ENCODE measurements around the gene TLCD5.

Gene TLCD5

DNA sequence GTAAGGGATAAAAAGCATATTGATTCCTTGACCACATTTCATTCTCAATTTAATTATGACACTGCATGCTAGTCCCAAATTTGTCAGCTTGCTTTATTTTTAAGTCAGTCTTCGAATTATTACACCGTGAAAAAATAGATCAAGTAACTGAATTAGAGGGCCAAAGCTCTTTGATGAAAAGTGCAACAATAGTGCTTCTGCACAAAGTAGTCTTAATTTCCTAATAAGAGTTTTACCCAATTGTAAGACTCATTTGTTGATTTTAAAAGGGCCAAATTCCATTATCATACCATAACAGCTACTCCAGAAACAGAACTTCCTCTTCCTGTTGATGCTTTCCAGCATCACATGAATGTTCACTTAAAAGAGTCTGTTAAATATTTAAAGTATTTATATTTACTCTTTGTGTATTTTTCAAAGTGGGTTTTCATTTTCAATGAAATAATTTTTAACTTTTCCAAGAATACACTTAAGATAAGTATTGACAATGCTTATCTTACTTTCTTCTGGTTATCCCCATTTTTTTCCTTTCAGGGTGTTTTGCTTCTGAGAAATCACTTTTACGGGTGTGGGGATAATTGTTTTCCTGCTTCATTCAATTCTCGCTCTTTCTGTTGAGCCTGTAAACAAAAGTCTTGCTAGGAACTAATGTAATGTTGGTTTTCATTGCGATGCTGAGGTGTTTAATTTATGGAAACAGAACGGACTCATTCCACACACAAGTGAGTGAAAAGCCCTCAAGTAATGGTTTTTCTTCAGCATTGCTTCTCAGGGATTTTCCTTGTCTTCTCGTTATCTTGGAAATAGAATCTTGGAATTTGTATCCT, 13.2 kb downstream of the TLCD5 start:
- DNase-seq: no peak

DNA sequence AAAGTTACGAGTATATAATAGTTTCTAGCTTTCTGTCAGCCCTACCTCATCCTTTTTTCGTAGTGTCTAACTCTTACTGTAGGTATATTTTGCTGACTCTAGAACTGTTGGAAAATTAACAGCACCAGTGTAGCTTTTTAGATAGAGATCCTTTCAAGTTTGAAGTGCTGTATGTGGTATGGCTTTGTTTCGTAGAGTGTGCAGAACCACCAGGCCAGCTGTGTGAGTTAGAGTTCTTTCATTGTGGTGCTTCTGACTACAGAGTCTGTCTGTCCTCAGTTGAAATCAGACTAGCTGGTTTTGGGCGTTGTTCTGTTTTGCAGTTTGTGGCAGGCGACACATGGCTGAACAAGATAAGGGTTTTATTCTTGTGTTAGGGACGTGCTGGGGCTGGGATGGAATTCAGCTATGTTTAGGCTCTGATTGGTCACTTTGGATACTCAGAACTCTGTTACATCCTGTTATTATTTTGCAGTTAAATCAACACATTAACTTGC, 14.3 kb downstream of the TLCD5 start:
- no peak for DNase-seq

DNA sequence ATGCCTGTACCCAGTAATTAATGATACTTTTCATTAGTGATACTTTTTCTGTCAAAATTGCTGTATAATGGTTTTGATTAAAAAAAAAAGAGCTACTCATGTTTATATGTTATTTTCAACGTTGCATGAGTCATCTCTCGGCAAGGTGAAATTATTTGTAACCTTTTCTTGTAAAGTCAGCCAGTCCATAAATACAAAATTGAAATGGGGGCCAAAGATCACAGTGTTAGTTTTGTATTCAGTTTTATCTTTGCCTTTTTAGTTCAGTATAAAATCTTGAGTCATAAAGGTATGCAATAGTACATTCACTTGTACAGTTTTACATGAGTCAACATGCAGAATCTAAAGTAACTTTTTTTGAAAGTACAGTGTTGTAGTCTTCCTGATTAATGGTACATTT, 15.4 kb downstream of the TLCD5 start:
- DNase-seq: no peak

- no peak for DNase-seq
Measured at GRCh38 chr11:120342226-120342625, 17.1 kb downstream of the TLCD5 start.

DNA sequence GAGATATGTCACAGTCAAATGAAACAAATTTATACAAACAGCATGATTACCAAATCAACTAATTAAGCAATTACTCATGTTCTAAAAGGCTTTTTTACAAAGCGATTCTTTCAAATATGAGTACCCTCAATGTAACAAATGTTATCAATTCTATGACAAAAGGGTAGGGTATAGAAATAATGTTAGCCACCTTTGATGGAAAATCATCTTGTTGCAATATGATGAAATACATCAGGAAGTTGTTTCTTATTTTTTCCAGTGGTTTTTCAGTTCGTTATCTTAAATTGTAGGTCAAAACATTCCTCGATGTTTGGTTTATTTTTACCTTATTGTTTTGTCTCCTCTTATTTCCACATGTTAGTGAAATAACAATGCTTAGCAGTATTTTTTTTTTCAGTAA, 17.6 kb downstream of the TLCD5 start:
- DNase-seq: no peak

DNA sequence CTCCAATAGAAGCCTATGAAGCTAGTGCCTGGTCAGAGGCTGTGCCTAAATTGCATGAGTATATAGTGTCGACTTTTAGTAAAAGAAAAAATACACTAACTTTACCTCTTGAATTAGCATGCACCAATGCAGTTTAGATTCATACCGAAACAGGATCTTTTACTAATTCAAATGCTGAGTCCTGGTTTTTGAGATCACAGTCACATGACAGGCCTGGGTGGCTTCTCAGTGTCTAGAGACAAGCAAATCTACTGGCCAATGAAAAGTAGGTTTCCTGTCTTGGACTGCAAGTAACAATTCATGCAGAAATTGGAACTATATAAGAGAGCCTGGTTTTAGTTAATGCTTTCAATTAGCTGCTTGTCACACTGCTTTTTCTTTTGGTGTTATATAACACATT, 18.3 kb downstream of the TLCD5 start:
- DNase-seq: peak; percentile 34 to 45 (median 40)

DNA sequence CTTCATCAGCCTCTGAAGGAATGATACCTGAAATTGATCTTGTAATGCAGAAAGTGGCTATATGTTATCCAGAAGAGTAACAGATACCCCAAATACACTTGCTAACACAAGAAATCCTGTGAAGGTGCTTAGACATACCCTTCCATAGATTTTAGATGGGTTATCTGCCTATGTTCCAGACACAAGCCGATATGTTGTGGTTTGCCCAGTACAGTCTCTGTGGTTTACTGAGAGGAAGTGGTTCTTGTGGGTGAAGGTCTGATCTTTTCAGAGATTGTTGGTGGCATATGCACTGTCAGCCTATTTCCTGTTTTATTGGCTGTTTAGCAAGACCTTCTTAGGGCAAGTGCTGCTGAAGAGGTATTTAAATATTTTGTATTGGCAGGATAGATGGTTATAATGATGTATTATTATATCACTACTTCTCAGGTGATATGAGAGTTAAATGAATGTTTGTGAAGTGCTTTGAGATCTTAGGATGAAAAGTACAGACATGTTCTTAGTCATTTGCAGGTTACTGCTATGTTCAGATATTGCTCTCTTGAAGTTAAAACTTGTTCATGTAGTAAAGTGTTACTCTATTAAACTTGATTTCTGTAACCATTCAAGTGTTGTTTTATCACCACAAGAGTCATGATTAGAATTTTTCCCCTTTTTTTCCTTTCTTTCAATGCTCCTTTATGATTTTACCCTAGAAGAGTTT, 19.4 kb downstream of the TLCD5 start:
- DNase-seq: peak; percentile 56 to 73 (median 71)

GRCh38 chr11:120346233-120346632, 21.1 kb downstream of the TLCD5 start:
- DNase-seq: no peak

DNA sequence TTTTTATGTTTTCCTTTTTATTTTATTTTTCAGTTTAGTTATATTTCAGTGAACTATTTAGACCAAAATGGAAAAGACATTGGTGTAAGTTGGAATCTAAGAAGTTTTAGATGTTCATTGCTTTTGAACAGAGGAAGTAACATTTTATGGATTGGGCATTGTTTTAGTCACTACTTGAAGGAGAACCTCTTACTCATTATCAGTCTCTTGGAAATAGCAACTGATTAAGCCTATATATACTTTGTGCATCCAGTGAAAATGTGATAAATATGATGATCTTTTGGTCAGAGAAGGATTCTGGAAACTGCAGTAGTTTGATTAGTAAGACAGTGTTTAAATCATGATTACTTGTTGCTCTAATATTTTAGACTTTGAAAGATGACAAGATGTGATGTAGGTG, 25.5 kb downstream of the TLCD5 start:
- DNase-seq: no peak

DNA sequence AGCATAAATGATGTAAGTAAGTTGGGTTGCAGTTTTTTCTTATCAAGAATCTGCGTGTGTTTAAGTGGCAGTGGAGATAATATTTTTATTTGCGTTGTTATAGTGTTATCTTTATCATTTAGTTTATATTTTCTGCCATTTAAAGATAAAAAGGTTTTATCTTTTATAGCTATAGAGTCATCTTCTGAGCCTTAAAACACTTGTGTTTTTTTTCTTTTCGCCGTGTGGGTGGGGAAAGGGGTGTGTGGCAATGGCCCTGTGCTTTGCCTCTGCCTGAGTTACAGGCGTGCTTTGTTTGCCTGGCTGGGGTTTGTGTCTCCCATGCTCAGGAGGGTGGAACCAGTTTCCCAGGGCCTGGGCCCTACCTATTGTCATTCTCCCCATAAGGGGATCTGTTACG, 27.3 kb downstream of the TLCD5 start:
- no peak for DNase-seq

GRCh38 chr11:120354068-120354467, 29.0 kb downstream of the TLCD5 start:
- DNase-seq: no peak

DNA sequence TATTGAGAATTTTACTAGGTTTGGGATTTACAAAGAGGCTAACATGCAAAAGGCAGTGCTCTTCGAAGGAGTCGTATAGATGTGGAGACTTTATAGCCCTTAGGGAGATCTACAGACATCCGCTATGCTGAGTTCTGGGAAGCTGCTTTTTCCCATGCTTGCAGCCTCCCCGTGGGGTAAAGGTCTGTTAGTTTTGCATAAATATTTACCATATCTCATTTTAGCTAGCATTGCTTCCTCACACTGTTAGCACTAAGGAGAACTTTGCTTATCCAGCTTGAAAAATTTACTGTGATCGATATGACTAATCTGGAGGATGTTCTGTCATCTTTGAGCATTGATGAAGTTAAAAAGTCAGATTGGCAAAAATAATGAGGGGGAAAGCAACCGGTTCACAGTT, 29.7 kb downstream of the TLCD5 start:
- DNase-seq: no peak

DNA sequence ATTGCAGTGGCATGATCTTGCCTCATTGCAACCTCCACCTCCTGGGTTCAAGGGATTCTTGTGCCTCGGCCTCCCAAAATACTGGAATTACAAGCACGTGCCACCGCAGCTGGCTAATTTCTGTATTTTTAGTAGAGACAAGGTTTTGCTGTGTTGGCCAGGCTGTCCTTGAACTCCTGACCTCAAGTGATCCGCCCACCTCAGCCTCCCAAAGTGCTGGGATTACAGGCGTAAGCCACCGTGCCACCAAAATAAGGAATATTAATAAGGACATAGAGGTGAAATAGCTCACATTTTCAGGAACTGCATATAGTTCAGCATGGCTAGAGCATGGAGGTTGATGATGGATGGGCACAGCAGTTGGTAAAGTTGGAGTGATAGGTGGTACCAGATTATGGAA, 32.5 kb downstream of the TLCD5 start:
- no peak for DNase-seq

- no peak for DNase-seq
Measured at GRCh38 chr11:120358729-120359128, 33.6 kb downstream of the TLCD5 start.

DNA sequence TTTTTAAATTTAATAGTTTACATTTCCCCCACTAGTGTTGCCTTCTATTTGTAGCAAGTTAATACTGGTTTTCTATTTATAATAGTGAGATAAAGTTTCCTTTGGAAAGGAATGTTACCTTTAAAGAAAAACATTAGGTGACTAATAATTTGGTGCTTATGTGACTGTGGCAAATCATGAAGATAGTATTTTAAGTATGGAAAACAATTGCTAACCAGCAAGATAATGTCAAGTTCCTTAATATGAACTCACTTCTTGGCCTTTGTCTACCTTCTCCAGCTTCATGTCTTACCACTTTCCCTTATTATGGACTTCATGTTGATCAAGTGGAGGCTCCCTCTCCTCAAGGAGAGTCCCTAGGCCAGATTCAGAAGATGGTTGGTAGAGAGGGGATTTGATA, 38.3 kb downstream of the TLCD5 start:
- DNase-seq: no peak

DNA sequence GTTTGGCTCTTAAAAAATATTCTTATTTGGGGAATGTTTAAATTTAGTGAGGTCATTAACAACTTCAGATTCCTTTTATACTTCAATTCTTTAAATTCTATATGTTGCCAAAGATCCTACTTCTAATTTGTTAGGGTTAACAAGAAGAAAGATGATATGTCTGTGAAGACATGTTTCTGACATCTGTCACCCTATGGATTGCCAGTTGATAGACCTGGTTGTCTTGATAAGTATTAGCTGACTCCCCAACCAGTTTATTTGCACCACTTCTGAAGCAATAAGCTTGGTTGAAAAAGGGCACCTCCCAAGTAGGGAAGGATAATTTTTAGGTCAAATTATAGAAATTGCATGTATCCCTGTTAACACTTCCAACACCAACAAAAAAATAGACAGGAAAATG, 40.4 kb downstream of the TLCD5 start:
- DNase-seq: no peak

GRCh38 chr11:120372296-120372695, 47.2 kb downstream of the TLCD5 start:
- no peak for DNase-seq

- DNase-seq: no peak
Measured at GRCh38 chr11:120375076-120375475, 50.0 kb downstream of the TLCD5 start.

DNA sequence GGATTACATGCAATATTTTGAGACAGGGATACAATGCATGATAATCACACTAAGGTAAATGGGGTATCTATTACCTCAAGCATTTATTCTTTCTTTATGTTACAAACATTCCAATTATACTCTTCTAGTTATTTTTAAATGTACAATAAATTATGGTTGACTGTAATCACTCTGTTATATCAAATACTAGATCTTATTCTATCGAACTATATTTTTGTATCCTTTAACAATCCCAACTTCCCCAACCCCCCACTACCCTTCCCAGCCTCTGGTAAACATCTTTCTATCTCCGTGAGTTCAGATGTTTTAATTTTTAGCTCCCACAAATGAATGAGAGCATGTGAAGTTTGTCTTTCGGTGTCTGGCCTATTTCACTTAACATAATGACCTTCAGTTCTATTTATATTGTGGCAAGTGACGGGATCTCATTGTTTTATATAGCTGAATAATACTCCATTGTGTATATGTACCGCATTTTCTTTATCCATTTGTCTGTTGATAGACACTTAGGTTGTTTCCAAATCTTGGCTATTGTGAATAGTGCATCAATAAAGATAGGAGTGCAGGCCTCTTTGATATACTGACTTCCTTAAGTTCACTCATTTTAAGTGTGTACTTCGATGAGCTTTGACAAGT, 51.6 kb downstream of the TLCD5 start:
- no peak for DNase-seq

DNA sequence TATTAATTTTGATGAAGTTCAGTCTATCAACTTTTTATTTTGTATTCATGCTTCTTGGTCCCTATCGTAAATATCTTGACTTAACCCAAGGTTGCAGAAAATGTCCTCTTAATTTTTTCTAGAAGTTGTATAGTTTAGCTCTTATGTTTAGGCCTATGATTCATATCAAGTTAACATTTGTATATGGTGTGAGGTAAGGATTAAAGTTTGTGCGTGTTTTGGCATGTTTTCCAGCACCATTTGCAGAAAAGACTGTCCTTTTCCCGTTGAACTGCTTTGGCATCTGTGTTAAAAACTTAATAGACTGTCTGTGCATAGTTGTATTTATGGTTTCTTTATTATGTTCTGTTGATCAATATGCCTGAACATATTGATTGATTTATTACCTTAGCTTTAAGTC, 53.4 kb downstream of the TLCD5 start:
- DNase-seq: no peak

GRCh38 chr11:120381401-120381800, 56.3 kb downstream of the TLCD5 start:
- DNase-seq: no peak
